Measurements from ENCODE around the gene RGS14.
"Not testable (repeated sequence)": the region's sequence is repeated elsewhere in the genome, so short reads cannot be mapped to it uniquely, and the experiment has no call there.

RGS14 gene

GRCh38 chr5:177350776-177351391 lies 6.8 kb upstream of the RGS14 start:
- no peak for DNase-seq

GRCh38 chr5:177351392-177352329 lies 6.1 kb upstream of the RGS14 start, which contains the start of gene LMAN2:
Gene LMAN2 (minus strand): TSS chr5:177351668. CDS start chr5:177351647, 21 bp downstream.
- peak; percentile 95 for DNase-seq

- DNase-seq, result no peak
These were observed 4.6 kb upstream of the RGS14 start for GRCh38 chr5:177353093-177353492.

GRCh38 chr5:177354256-177354655 lies 3.5 kb upstream of the RGS14 start:
- DNase-seq, result no peak

- no peak for DNase-seq
These were observed 3.0 kb upstream of the RGS14 start for GRCh38 chr5:177354711-177355110.

- no peak for DNase-seq
These were observed 2.4 kb upstream of the RGS14 start for GRCh38 chr5:177355162-177355867.

- no peak for DNase-seq
These were observed 1.9 kb upstream of the RGS14 start for GRCh38 chr5:177355868-177356168.

- DNase-seq, result no peak
These were observed 978 bp upstream of the RGS14 start for GRCh38 chr5:177356746-177357145.

- DNase-seq, result no peak
These were observed 622 bp upstream of the RGS14 start for GRCh38 chr5:177357146-177357458.

GRCh38 chr5:177358370-177358819 lies 671 bp downstream of the RGS14 start:
- no peak for DNase-seq

- DNase-seq, result no peak
These were observed 1.7 kb downstream of the RGS14 start for GRCh38 chr5:177359451-177359851.

- DNase-seq, result no peak
These were observed 2.1 kb downstream of the RGS14 start for GRCh38 chr5:177359860-177360259.

- DNase-seq, result not testable (repeated sequence)
These were observed 3.0 kb downstream of the RGS14 start for GRCh38 chr5:177360740-177361139.

GRCh38 chr5:177361418-177362291 lies 3.9 kb downstream of the RGS14 start:
- no peak for DNase-seq

GRCh38 chr5:177362292-177362609 lies 4.5 kb downstream of the RGS14 start:
- no peak for DNase-seq

GRCh38 chr5:177362610-177363507 lies 5.1 kb downstream of the RGS14 start:
- peak; percentile 84 for DNase-seq

GRCh38 chr5:177363565-177363964 lies 5.8 kb downstream of the RGS14 start:
- DNase-seq, result no peak

GRCh38 chr5:177364159-177364962 lies 6.6 kb downstream of the RGS14 start:
- no peak for DNase-seq

GRCh38 chr5:177365845-177366527 lies 8.3 kb downstream of the RGS14 start:
- no peak for DNase-seq

Measured in CD4-positive, alpha-beta T cell treated with Interleukin-17A for 1 hour (primary cell).